PC-3 (cell line): ENCODE measurements around the gene AFTPH.
A peak's percentile ranks its signal among the peaks of the same experiment; 100 is the strongest.

ENCODE experiments used
- CTCF ChIP-seq: fragments of 300-600 bp; sonication (generic); conservative IDR thresholded peaks from 2 replicates; pipeline ENCODE4 v1.5.1; 2017; ENCODE audit warnings: antibody characterized with exemption, low read depth, mild to moderate bottlenecking, low read length
- EZH2 ChIP-seq: fragments of 300-600 bp; sonication (generic); IDR thresholded peaks from one replicate; pipeline ENCODE4 v1.6.1; 2017; ENCODE audit warnings: antibody characterized with exemption, mild to moderate bottlenecking, low read length; ENCODE audit not compliant: unreplicated experiment
- EZH2phosphoT487 ChIP-seq: fragments of 300-600 bp; sonication (generic); IDR thresholded peaks from 2 replicates; pipeline ENCODE4 v1.6.1; 2018; ENCODE audit warnings: mild to moderate bottlenecking, antibody characterized with exemption, low read length, borderline replicate concordance

- TF ChIP-seq EZH2phosphoT487 (no peak), EZH2 (no peak), CTCF (peak; percentile 82)
These were observed 38.1 kb downstream of the AFTPH start for GRCh38 chr2:64562148-64562784.
